ENCODE data around the gene SPATA19. TPM values are rescaled to one million over a fixed set of nuclear protein-coding genes. Genes with fewer than 3 reads are reported as not detected.
A peak's percentile ranks its signal among the peaks of the same experiment; 100 is the strongest.

The SPATA19 gene
- total and polyA plus RNA-seq, 12 donors, result 0.06 to 0.31 (median 0.30) TPM; not detected in 9

DNA sequence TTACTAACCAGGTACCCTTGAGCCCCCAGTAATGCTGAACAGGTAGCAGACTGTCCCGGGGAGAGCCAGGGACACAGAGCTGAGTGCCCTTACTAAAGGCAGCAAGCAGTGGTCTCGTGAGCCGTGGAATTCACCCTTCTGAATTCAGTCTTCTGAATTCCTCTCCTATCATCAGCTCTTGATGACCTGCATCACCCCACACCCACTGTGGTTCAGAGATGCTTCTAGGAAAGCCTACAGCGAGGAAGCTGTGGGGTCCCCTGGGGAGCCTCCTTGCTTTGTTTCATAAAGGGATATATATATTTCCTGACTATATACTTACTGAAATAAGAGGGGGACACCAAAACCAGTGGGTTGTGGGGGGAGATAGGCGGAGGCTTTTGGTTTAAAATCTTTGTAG, 2.6 kb downstream of the SPATA19 start:
- Histone ChIP-seq H3K9me3 (peaks cover 0 to 12% (median 0%) of the 10 kb centered on the region in 11 donors), H3K27me3 (peaks cover 0 to 9% (median 0%) of the 10 kb centered on the region in 7 donors), H3K27ac (no peak overlapping the region), H3K36me3 (no peaks in the 10 kb centered on the region), H3K4me3 (no peak overlapping the region), H3K4me1 (no peaks in the 10 kb centered on the region)
- ATAC-seq, result peak in 1 of 8 donors; percentile 15
- DNase-seq, result no peak
- TF ChIP-seq, protein P1, sequence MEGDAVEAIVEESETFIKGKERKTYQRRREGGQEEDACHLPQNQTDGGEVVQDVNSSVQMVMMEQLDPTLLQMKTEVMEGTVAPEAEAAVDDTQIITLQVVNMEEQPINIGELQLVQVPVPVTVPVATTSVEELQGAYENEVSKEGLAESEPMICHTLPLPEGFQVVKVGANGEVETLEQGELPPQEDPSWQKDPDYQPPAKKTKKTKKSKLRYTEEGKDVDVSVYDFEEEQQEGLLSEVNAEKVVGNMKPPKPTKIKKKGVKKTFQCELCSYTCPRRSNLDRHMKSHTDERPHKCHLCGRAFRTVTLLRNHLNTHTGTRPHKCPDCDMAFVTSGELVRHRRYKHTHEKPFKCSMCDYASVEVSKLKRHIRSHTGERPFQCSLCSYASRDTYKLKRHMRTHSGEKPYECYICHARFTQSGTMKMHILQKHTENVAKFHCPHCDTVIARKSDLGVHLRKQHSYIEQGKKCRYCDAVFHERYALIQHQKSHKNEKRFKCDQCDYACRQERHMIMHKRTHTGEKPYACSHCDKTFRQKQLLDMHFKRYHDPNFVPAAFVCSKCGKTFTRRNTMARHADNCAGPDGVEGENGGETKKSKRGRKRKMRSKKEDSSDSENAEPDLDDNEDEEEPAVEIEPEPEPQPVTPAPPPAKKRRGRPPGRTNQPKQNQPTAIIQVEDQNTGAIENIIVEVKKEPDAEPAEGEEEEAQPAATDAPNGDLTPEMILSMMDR (IDR thresholded peaks at IDR 0.05), result no peak
- 48 to 53% methylated on average over 5 of the region's 5 CpGs for WGBS, 2 donors
- intact Hi-C loops (cut with DNase I), result no loop called here

DNA sequence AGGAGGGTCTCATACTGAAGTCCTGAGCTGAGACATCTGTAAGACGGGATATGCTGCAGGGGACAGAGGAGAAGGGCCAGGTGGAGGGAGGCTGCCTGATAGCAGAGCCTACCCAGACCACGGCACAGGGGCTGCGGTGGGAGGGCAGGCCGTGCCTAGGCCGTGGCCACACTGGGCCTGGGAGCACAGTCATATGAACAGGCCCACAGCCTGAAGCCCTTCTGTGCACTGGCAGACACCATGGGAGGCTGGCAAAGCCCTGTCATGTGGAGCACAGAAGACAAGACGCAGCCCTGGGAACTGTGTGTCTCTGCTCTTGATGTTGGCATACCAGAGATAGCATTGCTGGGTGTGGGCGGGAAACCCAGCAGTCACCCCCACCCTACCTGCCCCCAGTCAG, 3.3 kb downstream of the SPATA19 start:
- Histone ChIP-seq H3K36me3 (no peaks in the 10 kb centered on the region), H3K27me3 (peaks cover 0 to 15% (median 0%) of the 10 kb centered on the region in 7 donors), H3K9me3 (peaks cover 0 to 10% (median 0%) of the 10 kb centered on the region in 11 donors), H3K4me1 (no peaks in the 10 kb centered on the region), H3K4me3 (no peak overlapping the region), H3K27ac (no peak overlapping the region)
- intact Hi-C loops (cut with DNase I), result no loop called here
- DNase-seq, result no peak
- TF ChIP-seq, protein P1 (IDR thresholded peaks at IDR 0.05), result no peak
- 53 to 60% methylated on average over 7 of the region's 7 CpGs for WGBS, 2 donors
- peak in 5 of 8 donors; percentile 25 to 90 (median 65) for ATAC-seq

DNA sequence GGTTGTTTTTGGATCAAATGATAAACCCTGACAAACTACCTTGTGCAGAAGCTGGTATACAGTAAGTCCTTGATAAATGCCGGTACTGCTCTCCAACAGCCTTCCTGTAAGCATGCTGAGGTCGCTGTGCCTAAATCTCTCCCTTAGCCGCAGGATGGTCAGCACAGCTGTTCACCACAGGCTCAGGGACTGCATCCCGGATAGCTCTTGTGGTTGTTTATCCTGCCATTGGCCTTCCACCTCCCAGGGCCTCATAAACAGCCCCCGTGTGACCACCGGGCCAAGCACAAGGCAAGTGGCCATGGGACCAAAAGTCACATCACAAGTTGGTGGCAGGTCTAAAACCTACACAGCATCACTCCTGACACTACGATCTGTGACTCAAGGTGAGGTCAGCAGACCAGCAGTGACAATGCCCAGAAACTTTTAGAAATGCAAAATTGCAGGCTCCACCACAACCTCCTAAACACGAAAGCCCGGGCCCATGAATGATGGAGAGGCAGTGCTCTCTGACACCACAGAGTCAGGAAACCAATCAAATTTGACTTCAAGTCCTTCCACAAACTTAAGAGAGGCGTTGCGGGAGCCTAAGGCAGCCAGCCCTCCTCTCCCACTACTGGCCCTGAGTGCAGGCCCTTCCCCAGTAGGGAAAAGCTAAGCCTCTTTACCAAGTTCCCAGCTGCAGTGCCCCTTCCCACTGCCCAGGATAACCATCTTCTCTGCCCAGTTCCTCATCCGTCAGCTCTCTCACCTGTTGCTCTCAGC, 3.9 kb downstream of the SPATA19 start:
- Histone ChIP-seq H3K27me3 (peaks cover 0 to 21% (median 0%) of the 10 kb centered on the region in 7 donors), H3K36me3 (no peaks in the 10 kb centered on the region), H3K27ac (no peak overlapping the region), H3K4me1 (no peaks in the 10 kb centered on the region), H3K4me3 (no peak overlapping the region), H3K9me3 (peaks cover 0 to 10% (median 0%) of the 10 kb centered on the region in 11 donors)
- TF ChIP-seq, protein P1 (IDR thresholded peaks at IDR 0.05), result no peak
- ATAC-seq (no peak), DNase-seq (no peak)
- WGBS, 2 donors, result 80 to 90% methylated on average over 12 of the region's 12 CpGs
- intact Hi-C loops (cut with DNase I), result no loop called here

DNA sequence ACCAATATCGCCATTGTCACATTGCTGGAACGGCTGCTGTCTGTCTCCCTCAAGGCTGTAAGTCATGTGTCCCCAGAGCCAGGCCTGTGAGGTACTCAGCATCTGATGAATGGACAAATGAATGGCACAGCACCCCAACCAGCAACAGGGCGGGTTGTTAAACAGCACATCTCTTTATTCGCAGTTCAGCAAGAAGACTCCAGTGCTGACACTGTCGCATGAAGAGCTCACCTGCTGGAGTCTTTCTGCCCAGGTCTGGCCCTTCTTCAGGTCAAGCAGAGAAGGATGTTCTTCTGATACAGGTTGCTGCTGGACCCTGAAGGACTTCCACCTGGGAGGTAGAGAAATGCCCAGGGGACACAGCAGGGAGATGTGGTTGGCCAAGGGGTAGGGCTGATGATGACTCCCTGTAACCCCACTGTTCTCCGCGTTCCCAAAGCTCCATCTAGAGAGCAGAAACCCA, 4.8 kb downstream of the SPATA19 start:
- intact Hi-C loops (cut with DNase I), result no loop called here
- no peak overlapping the region for H3K27ac ChIP-seq
- no peak overlapping the region for H3K4me3 ChIP-seq
- no peak for DNase-seq
- TF ChIP-seq, protein P1 (IDR thresholded peaks at IDR 0.05), result no peak
- no peak for ATAC-seq
- no peaks in the 10 kb centered on the region for H3K4me1 ChIP-seq
- peaks cover 0 to 10% (median 0%) of the 10 kb centered on the region in 11 donors for H3K9me3 ChIP-seq
- no peaks in the 10 kb centered on the region for H3K36me3 ChIP-seq
- H3K27me3 ChIP-seq, result peaks cover 0 to 26% (median 0%) of the 10 kb centered on the region in 7 donors
- 86 to 87% methylated on average over 7 of the region's 7 CpGs for WGBS, 2 donors
